ENCODE measurements around the gene KIF3A.

DNA sequence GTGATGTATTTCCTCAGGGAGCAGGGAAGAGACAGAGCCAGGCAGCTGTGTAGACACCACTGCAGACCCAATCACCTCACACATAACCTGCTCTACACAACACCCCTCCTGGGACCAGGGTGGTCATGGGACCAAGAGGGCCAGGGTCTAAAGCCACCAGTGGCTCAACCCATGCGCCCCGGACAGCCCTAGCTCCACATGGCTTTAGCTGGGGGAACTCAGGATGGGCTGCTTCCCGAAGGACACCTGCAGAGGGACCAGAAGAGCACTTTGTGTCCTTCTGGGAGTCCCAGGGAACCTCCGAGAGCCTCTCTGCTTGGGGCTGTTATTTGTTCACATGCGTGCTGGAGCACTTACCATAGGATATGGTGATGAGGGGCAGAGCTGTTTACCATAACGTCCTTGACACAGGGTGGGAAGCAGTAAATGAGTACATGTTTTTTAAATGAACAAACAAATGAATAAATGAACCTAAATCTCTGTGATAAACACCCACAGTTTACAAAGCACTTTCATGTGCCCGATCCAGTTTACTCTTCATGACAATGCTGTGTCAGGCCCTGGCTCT, 27.4 kb upstream of the KIF3A start:
- TF ChIP-seq, protein P1, sequence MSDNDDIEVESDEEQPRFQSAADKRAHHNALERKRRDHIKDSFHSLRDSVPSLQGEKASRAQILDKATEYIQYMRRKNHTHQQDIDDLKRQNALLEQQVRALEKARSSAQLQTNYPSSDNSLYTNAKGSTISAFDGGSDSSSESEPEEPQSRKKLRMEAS (IDR thresholded peaks at IDR 0.05), result no peak
- no peak for TF ChIP-seq CEBPB (IDR thresholded peaks at IDR 0.05; ENCODE audit: low read depth)
- TF ChIP-seq, protein P2, sequence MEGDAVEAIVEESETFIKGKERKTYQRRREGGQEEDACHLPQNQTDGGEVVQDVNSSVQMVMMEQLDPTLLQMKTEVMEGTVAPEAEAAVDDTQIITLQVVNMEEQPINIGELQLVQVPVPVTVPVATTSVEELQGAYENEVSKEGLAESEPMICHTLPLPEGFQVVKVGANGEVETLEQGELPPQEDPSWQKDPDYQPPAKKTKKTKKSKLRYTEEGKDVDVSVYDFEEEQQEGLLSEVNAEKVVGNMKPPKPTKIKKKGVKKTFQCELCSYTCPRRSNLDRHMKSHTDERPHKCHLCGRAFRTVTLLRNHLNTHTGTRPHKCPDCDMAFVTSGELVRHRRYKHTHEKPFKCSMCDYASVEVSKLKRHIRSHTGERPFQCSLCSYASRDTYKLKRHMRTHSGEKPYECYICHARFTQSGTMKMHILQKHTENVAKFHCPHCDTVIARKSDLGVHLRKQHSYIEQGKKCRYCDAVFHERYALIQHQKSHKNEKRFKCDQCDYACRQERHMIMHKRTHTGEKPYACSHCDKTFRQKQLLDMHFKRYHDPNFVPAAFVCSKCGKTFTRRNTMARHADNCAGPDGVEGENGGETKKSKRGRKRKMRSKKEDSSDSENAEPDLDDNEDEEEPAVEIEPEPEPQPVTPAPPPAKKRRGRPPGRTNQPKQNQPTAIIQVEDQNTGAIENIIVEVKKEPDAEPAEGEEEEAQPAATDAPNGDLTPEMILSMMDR (IDR thresholded peaks at IDR 0.05 in 2 of 3, conservative IDR thresholded peaks at IDR 0.05 in 1 of 3; ENCODE audit: borderline replicate concordance in 1 of 3, insufficient read depth in 1 of 3, low read depth in 2 of 3, low read length in 2 of 3), result no peak
- TF ChIP-seq EZH2phosphoT487 (IDR thresholded peaks at IDR 0.05; ENCODE audit: borderline replicate concordance), result no peak
- TF ChIP-seq JUND (IDR thresholded peaks at IDR 0.05), result no peak
- no peak for TF ChIP-seq EZH2 (IDR thresholded peaks at IDR 0.05)
- no peak for TF ChIP-seq SRF (IDR thresholded peaks at IDR 0.05; ENCODE audit: low read depth)
- TF ChIP-seq, protein P3, sequence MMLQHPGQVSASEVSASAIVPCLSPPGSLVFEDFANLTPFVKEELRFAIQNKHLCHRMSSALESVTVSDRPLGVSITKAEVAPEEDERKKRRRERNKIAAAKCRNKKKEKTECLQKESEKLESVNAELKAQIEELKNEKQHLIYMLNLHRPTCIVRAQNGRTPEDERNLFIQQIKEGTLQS (IDR thresholded peaks at IDR 0.05), result no peak
